HG02588 (cell line): ENCODE data around the gene CUX1.
"Not testable (repeated sequence)": the region's sequence is repeated elsewhere in the genome, so short reads cannot be mapped to it uniquely, and the experiment has no call there.

Experiments used
- ATAC-seq: cut with Tn5 transposase; IDR thresholded peaks from one replicate; pipeline ENCODE4 v1.9.1; 2021; ENCODE audit warnings: mild to moderate bottlenecking, moderate library complexity; ENCODE audit not compliant: unreplicated experiment

Gene CUX1

GRCh38 chr7:102318482-102318971 is 501.1 kb downstream of the CUX1 start:
- ATAC-seq: no peak

- ATAC-seq: no peak
Measured at GRCh38 chr7:102319671-102320070, 502.2 kb downstream of the CUX1 start.

GRCh38 chr7:102320181-102320580 is 502.8 kb downstream of the CUX1 start:
- ATAC-seq: no peak

- ATAC-seq: no peak
Measured at GRCh38 chr7:102320601-102321350, 503.4 kb downstream of the CUX1 start.

- ATAC-seq: no peak
Measured at GRCh38 chr7:102321351-102322201, 504.1 kb downstream of the CUX1 start.

DNA sequence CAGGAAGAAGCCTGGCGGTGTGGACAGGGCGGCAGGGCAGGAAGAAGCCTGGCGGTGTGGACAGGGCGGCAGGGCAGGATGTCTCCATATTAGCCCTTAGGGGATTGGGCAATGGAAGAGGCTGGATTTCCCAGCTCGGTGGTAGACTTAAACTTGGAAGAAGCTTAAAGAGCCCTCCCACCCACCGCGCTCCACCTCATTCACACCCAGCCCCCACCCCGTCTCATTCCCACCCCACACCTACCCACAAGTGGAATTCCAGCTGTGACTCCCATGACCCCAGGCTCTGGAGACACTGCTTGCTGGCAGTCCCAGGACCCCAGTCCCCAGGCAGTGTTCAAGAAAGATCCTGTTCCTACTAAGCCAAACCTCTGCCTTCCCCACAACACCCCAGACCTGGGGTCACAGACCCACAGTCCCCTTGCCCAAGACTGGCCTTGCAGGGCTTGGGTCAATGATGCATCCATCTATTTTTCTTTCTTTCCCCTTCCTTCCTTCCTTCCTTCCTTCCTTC is 504.8 kb downstream of the CUX1 start:
- no peak for ATAC-seq

GRCh38 chr7:102323914-102324195 is 506.4 kb downstream of the CUX1 start:
- no peak for ATAC-seq

- ATAC-seq: not testable (repeated sequence)
Measured at GRCh38 chr7:102325106-102325505, 507.7 kb downstream of the CUX1 start.

GRCh38 chr7:102326157-102326889 is 508.9 kb downstream of the CUX1 start:
- ATAC-seq: no peak

DNA sequence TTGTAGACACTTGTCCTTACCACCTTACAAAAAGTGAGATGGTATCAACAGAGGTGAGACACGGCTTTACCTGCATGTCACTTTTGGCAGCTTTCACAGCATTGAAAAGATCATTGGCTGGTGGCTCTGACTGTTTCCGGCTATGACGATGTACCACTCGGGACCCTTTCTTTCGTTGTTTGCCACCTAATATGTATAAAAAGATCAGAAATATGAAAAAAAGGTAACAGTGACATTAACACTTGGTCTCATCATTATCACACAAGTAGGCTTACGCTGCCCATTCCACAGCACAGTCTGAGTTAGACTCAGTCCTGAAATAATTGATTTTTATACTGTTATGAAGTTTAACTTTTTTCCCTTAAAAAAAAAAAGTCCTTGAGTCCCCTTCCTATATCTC is 509.8 kb downstream of the CUX1 start:
- ATAC-seq: not testable (repeated sequence)

- not testable (repeated sequence) for ATAC-seq
Measured at GRCh38 chr7:102328863-102329262, 511.4 kb downstream of the CUX1 start.

DNA sequence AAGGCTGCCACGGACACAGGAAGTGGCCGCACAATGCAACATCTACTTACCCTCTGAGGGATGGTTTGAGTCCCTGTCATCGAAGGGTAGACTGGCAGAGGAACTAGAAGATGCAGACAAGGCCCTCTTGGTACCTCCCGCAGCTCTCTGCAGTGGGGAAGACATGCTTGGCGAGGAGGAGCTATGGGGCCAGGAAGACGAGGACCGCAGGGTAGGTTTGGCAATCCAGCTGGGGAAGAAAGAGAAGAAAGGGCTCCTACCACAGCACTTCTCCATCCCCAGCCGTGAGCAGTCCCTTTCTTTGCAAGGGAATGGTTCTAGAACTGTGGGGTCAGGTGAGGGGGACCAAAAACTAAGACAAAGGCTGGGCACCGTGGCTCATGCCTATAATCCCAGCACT is 511.9 kb downstream of the CUX1 start:
- ATAC-seq: not testable (repeated sequence)

DNA sequence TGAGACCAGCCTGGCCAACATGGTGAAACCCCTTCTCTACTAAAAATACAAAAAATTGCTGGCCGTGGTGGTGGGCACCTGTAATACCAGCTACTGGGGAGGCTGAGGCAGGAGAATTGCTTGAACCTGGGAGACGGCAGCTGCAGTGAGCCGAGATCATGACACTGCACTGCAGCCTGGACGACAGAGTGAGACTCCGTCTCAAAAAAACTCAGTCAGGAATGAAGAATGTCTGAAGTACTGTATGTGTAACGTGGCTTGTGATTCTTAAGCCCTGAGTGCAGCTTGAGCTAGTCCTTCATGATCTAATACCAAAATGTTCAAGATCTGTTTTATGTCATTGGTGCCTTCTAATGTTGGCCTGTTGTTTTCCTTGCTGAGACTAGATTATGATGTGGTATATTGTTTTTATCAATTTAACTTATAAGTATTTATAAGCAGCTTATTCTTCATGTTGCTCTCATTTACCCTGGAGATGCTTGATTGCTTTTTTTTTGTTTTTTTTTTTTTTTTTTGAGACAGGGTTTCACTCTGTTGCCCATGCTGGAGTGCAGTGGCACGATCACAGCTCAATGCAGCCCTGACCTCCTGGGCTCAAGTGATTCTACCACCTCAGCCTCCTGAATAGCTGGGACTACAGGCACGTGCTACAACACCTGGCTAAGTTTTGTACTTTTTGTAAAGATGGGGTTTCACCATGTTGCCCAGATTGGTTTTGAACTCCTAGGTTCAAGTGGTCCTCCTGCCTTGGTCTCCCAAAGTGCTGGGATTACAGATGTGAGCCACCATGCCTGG is 513.4 kb downstream of the CUX1 start:
- not testable (repeated sequence) for ATAC-seq
